ENCODE measurements around the gene HPN. TPM values are rescaled to one million over a fixed set of nuclear protein-coding genes. Genes with fewer than 3 reads are reported as not detected.
A peak's percentile ranks its signal among the peaks of the same experiment; 100 is the strongest.
"Not testable (repeated sequence)": the region's sequence is repeated elsewhere in the genome, so short reads cannot be mapped to it uniquely, and the experiment has no call there.

The HPN gene
- total RNA-seq, 1 donor from 2014 or later, result under 0.01 TPM

DNA sequence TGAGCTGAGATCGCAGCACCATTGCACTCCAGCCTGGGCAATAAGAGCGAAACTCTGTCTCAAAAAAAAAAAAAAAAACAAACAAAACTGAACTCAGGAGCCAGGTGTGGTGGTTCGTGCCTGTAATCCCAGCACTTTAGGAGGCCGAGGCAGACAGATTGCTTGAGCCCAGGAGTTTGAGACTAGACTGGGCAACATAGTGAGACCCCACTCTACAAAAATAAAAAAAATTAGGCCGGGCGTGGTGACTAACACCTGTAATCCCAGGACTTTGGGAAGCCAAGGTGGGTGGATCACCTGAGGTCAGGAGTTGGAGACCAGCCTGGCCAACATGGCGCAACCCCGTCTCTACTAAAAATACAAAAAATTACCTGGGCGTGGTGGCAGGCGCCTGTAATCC, 60.4 kb downstream of the HPN start:
- not testable (repeated sequence) for DNase-seq (ENCODE audit: low read depth in 2 of 2)

GRCh38 chr19:35103614-35104013, 62.1 kb downstream of the HPN start:
- DNase-seq (ENCODE audit: low read depth in 2 of 2), result not testable (repeated sequence)

GRCh38 chr19:35104361-35104760, 62.8 kb downstream of the HPN start:
- DNase-seq (ENCODE audit: low read depth in 2 of 2), result no peak

DNA sequence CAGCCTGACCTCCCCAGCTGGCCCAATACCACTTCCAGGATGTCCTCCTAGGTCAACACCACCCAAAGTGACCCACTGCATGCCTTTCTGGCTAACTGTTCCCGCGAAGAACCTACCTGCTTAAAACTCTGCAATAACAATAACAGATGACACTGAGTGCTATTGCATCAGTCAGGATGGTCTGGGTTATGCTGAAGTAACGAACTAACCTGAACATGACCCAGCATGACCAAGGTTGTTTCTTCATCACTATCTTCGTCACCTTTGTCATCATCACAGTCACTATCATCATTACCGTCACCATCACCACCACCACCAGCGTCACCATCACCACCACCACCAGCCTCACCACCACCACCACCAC, 63.5 kb downstream of the HPN start:
- DNase-seq (ENCODE audit: low read depth in 2 of 2), result no peak

DNA sequence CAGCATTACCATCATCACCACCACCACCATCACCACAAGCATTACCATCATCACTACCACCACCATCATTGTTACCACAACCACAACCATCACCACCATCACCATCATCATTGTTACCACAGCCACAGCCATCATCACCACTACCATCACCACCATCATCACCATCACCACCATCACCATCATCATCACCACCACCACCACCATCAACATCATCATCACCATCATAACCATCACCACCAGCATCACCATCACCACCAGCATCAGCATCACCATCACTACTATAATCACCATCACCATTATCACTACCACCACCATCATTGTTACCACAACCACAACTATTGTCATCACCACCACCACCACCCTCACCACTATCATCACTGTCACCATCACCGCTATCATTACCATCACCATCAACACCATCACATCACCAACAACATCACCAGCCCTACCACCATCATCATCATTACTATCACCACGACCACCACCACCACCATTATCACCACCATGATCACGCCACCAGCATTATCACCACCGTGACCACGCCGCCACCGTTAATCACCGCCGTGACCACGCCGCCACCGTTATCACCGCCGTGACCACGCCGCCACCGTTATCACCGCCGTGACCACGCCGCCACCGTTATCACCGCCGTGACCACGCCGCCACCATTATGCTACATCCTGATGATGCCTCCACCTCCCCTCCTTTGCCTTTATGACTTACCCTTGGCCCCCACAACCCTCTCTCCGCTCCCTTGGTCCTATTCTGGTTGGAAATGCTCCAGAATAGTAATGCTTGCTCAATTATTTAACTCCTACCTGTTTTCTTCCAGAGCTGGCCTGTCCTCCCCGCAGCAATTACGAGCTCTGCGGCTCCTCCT, 64.1 kb downstream of the HPN start:
- no peak for DNase-seq (ENCODE audit: low read depth in 2 of 2)

DNA sequence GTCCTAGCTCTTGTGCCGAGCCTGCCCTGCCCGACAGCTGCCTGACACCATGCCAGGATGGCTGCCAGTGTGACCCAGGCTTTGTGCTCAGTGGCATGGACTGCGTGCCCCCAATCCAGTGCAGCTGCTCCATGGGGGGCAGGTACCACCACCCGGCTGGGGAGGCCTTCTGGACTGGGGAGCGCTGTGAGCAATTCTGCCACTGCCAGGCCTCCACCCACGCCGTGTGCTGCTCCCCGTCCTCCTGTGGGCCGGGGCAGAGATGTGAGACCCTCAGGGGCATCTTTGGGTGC, 64.7 kb downstream of the HPN start:
- no peak for DNase-seq (ENCODE audit: low read depth in 2 of 2)

DNA sequence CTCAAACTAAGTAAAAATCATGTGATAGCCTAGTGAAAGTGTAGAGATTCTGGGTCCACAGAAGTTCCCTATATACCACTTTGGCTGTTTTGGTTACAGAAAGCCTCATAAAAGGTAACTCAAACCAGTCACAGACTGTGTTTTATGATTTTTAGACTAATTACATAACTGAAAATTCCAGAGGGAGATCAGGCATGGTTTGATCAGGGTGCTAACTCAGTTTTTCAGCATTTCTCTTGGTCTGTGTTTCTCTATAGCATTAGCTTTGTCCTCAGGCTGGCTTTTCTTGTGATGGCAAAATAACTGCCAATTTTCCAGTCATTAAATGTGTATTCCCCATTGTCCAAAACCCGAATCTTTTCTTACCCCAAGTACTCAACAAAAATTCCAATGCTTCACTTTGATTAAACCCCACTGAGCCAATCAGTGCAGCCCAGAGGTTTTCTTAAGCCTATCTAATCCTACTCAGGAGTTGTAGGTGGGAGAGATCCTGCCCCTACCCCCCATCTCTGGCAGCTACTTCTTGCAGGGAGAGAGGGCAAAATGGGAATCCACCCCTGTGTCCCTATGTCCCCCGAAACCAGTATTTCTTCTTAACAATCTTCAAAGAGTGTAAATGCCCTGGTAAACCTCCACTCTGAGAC, 65.5 kb downstream of the HPN start:
- DNase-seq (ENCODE audit: low read depth in 2 of 2), result no peak

GRCh38 chr19:35107545-35107944, 66.0 kb downstream of the HPN start:
- DNase-seq (ENCODE audit: low read depth in 2 of 2), result peak; percentile 22 to 34

DNA sequence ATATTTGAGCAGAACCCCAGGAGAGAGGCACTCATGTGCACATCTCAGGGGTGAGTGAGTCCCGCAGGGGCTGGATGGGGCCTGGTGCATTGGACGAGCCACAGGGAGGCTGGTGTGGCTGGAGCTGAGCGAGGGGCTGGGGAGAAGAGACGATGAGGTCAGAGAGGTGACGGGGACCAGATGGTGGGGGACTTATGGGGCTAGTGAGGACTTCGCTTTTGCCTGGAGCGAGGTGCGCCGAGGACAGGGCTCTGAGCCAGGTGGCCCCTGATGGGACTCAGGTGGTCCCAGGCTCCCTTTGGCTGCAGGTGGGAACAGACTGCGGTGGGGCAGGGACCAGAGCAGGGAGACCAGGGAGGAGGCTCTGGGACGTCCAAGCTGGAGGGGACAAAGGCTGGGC, 67.2 kb downstream of the HPN start:
- DNase-seq (ENCODE audit: low read depth in 2 of 2), result no peak

GRCh38 chr19:35109395-35110112, 68.0 kb downstream of the HPN start:
- DNase-seq (ENCODE audit: low read depth in 2 of 2), result no peak

DNA sequence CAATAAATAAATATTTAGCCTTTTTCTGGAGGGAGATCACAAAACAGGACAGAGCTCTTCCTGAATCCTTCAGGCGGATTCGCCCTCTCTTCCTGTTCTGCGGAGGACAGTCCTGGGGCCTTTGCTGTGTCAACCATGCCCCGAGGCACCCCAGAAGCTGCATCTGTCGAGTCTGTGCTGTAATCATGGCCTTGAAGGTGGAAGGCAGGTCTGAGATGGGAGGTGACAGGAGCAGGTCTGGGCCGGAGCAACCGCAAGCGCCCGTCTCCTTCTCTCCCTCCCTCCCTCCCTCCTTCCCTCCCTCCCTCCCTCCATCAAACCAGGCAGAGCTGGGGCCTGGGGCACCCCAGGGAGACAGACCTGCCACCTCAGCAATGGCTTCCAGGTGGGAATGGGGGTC, 69.5 kb downstream of the HPN start:
- DNase-seq (ENCODE audit: low read depth in 2 of 2), result no peak

- no peak for DNase-seq (ENCODE audit: low read depth in 2 of 2)
Measured at GRCh38 chr19:35112995-35113688, 71.6 kb downstream of the HPN start.

DNA sequence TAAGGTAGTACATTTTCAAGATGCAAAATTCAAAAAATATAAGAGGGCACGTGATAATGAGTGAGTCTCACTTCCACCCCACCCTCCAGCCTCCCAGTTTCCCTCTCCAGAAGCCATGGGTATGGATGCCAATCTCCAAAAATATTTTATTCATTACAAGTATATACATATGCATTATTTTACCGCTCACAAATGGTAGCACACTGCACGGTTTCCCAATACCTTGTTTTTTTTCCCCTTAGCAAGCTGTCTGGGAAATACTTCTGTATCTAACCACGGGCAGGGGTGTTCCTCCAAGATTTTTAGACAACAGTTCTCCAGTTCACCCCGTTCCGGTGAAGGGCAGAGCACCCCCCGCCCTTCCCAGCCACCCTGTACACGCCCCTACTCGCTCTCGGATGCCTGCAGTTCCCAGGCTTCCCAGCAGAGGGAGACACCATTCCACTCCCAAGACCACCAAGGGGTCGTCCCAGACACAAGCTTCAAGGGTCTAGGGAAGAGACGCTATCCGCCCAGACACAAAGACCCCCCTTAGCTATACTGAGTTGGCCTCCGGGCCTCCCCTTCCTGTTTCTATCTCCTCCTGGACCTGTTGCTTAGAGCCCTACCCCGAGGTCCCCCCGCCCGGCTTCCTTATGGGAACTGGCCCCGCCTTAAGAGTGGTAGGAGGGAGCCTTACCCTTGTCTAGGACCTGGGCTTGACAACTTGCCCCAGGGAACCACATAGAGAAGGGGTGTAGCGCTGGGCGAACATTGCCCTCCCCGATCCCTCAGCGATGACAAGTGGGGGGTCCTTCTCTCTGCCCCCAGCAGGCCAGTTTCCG, 73.0 kb downstream of the HPN start:
- peak; percentile 38 to 67 for DNase-seq (ENCODE audit: low read depth in 2 of 2)

DNA sequence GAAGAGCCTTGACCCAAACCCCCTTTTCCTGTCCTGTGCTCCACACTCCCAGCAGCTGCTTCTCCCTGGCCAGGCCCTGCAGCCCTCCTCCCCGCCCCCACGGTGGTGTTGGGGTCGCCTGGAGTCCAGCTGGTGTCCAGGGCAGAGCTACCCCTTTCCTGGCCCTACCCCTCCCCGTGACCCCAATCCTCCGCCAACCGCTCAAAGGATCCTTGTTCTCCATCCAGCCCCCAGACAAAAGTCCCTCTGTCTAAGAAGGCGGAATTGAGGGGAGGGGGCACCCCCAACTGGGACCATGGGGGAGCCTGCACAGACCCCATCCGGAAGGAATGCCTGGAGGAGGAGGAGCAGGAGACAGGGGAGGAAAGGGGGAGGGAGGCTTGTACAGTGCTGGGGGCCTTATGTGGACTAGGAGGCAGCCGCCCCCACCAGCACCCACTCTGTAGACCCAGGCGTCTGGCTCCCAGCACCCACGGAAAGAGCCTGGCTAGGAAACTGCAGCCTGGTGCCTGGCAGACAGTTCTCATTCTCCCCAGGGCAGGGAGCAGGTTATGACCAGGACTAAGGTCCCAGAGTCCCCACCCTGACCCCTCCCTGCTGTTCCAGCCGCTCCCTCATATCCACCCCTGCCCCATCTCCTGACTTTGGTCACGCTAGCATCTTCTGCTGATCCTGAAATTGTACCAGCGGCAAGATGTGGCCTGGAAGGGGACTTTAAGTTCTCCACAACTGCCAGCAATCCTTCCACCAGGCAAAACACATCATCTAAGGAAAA, 73.8 kb downstream of the HPN start, which contains the start of gene FXYD3:
TSS of gene FXYD3 (plus strand) at position 647 of the 775 bp plus-strand sequence. CDS start 3,554 bp downstream, outside the sequence.
- no peak for DNase-seq (ENCODE audit: low read depth in 2 of 2)

Other genes with a start within 250 kb of the HPN start
- gene ZNF30, start 114.8 kb upstream of the HPN start, total RNA-seq, result 3.9 and 4.4 TPM in 2 replicates
- 25.9 and 39.1 TPM in 2 replicates for gene ZNF792, start 77.5 kb upstream of the HPN start, total RNA-seq
- 24.6 and 32.9 TPM in 2 replicates for gene GRAMD1A, start 41.4 kb upstream of the HPN start, total RNA-seq
- 5.2 and 5.7 TPM in 2 replicates for gene SCN1B, start 11.3 kb upstream of the HPN start, total RNA-seq
- gene FXYD3, start 74.1 kb downstream of the HPN start, total RNA-seq, result not detected in 2 replicates
- not detected in 2 replicates for gene LGI4, start 93.3 kb downstream of the HPN start, total RNA-seq
- gene FXYD1, start 97.1 kb downstream of the HPN start, total RNA-seq, result not detected in 2 replicates
- not detected in 2 replicates for gene FXYD7, start 101.5 kb downstream of the HPN start, total RNA-seq
- gene FXYD5, start 113.0 kb downstream of the HPN start, total RNA-seq, result 14.2 and 17.9 TPM in 2 replicates
- gene FAM187B, start 187.0 kb downstream of the HPN start, total RNA-seq, result not detected in 2 replicates
- 0.20 and 0.44 TPM in 2 replicates for gene LSR, start 207.3 kb downstream of the HPN start, total RNA-seq
- 25.5 and 52.2 TPM in 2 replicates for gene USF2, start 227.2 kb downstream of the HPN start, total RNA-seq
- under 0.01 TPM in 2 replicates for gene HAMP, start 240.8 kb downstream of the HPN start, total RNA-seq

Data from lung microvascular endothelial cell (primary cell).